OCI-M2 (cell line): Measurements from ENCODE around the gene P2RX2.

ENCODE experiments used
- DNase-seq: peaks from one replicate; lab custom pipeline; 2025; ENCODE audit not compliant: unreplicated experiment; lab: John Stamatoyannopoulos, UW

P2RX2 gene

DNA sequence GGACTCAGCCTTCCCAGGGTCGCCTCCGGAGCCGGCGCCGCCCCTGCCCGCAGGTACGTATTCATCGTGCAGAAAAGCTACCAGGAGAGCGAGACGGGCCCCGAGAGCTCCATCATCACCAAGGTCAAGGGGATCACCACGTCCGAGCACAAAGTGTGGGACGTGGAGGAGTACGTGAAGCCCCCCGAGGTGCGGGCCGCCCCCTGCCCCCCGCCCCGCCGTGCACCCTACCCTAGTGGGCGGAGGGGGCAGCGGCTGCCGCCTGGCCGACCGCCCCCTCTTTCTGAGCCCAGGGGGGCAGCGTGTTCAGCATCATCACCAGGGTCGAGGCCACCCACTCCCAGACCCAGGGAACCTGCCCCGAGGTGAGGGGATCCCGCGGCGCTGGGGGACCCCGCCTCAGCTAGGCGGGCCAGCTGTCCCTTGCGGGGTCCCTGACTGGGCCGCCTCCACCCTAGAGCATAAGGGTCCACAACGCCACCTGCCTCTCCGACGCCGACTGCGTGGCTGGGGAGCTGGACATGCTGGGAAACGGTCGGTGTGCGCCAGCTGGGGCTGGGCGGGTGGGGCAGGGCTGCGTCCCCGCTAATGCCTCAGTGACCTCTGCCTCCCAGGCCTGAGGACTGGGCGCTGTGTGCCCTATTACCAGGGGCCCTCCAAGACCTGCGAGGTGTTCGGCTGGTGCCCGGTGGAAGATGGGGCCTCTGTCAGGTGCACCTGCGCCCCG is 973 bp downstream of the P2RX2 start:
- DNase-seq: no peak

DNA sequence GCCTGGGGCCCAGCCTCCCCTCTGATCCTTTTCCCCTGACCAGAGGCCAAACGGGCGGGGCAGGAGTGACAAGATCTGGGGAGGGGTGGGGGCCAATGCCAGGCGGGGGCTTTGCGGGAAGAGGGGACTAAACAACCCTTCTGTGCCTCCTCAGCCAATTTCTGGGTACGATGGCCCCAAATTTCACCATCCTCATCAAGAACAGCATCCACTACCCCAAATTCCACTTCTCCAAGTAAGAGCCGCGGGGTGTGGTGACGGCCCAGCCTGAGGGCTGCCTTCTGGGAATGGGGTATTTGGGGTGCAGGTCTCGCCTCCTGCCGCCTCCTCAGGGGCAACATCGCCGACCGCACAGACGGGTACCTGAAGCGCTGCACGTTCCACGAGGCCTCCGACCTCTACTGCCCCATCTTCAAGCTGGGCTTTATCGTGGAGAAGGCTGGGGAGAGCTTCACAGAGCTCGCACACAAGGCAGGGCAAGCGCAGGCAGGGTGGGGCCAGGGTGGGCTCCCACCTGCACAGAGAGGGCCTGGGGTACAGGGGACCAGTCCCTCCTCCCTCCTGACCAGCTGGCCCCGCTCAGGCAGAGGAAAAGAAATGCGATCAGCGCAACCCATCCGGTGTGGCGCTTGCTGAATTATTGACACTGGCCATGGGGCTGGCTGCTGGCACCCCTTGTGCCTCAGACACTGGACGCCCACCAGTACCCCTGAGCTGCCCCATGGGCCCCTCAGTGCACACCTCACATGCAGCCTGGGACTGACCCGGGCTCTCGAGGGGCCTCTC is 1.7 kb downstream of the P2RX2 start:
- DNase-seq: no peak

DNA sequence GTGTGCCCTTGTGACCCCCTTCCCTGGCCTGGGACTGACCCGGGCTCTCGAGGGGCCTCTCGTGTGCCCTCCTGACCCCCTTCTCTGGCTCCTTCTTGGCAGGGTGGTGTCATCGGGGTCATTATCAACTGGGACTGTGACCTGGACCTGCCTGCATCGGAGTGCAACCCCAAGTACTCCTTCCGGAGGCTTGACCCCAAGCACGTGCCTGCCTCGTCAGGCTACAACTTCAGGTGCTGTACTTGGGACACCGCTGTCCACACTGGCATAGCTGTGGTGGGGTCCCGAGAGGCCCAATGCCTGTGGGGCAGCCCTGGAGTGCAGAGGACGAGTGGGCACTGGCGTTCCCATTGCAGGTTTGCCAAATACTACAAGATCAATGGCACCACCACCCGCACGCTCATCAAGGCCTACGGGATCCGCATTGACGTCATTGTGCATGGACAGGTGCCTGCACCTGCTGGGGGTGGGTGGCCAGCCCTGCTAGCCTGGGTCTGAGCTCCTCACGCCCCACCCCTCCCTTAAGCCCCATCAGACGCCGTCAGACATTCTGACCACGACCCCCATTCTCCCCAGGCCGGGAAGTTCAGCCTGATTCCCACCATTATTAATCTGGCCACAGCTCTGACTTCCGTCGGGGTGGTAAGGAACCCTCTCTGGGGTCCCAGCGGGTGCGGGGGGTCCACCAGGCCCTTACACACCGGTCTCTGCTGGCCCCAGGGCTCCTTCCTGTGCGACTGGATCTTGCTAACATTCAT is 2.5 kb downstream of the P2RX2 start:
- no peak for DNase-seq

DNA sequence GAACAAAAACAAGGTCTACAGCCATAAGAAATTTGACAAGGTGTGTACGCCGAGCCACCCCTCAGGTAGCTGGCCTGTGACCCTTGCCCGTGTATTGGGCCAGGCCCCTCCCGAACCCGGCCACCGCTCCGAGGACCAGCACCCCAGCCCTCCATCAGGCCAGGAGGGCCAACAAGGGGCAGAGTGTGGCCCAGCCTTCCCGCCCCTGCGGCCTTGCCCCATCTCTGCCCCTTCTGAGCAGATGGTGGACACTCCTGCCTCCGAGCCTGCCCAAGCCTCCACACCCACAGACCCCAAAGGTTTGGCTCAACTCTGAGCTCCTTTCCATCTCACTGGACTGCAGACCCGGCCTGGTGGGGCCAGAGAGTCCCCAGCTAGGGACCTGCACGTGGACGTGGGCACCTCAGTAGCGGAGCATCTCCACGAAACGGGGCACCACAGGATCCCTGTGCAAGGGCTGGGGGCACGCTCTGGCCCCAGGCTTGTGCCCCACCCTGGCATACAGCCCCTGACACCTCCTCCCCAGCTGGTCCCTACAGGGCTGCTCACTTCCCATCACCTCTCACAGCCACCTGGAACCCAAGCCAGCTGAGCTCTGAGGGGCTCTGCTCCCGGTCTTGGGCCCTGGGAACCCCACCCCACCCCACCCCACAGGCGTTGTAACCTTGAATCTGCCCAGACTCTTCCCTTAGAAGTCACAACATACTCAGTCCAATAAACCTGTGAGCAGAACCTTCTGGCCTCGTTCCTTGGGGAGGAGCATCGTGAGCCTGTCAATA is 3.3 kb downstream of the P2RX2 start:
- DNase-seq: no peak

DNA sequence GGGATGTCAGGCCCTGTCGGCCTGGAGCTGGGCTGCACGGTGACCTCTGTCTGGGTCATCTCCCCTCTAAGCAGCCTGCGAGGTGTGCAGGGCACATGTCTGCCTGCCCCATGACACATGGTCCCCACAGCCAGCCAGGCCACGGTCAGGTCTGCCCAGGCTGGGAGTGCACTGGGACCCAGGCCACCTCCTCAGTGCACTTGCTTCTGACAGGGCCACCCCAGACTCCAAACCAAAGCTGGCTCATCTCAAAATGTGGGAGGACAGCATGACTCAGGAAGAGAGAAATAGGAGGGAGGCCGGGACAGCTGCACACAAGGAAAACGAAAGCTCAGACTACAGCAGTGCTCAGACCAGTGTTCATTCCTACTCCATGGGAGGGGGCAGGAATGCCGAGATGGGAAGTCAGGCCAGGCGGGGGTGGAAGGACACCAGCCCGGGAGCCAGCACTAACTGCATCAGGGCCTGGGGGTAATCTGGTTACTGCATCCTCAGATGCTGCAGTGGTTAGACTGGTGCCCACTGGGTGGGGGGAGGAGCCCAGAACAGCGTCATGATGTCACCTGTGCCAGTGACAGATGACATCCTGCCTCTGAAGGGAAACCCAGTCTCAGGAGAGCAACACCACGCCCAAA is 4.0 kb downstream of the P2RX2 start:
- no peak for DNase-seq

DNA sequence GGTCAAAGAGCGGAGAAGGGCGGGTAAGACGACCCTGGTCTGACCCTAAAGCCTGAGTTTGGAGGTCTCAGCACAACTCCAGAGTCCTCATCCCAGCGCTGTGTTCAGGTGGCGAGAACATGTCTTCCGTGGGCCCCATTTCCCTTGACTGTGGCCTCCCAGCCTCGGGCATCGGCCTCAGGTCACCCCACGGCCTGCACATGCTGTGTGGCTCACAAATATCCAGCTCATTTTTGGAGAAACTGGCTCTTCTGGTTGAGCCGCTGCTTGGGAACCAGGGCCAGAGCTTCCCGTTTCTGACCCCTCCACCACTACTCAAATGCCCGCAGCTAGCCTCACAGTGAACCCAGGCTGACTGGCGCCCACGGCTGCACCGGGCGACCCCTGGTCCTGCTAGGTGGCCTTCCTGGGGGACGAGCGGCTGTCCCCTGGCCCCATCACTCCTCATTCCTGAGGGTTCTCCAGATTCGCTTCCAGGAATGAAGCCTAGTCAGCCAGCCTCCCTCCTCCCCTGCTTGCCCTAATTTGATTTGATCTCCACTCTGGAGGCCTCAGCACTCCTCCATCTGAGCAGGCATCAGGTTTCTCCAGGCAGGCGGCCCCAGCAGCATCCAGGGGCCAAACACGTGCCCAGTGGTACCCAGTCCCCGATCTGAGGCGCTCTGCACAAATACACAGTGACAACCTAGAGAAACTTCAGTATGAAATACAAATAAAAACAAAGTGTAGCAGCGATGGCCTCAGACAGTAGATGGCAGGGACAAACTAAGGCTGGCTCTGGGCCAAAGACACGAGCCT is 4.7 kb downstream of the P2RX2 start:
- no peak for DNase-seq

DNA sequence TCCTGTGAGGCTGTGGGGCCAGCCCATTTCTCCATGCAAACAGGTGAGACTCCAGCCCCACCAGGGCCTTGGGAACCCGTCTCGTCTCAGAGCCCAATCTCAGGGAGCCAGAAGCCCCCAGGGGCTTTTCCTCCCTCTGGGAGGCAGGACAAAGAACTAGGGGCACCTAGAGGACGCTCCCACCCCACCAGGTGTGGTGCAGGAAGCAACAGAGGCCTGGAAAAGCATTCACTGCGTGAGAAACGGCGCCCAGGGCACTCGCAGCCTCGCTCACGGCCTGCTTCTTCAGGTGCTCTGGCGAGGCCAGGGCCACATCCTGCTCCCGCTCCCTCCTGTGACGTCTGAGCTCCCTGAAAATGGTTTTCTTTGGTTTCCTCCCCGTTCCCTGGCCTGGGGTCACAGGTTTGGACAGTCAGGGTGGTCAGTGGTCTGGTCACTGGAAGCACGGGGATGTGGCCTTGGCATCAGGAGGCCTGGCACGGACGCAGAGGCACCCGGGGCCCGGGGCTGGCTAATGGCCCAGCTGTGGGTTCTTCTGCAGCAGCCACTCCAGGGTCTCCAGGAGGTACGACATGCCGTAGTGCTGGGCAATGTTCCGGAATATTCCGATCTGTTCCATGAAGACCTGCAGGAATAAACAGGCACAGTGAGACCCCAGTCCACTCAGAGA is 5.7 kb downstream of the P2RX2 start:
- no peak for DNase-seq

DNA sequence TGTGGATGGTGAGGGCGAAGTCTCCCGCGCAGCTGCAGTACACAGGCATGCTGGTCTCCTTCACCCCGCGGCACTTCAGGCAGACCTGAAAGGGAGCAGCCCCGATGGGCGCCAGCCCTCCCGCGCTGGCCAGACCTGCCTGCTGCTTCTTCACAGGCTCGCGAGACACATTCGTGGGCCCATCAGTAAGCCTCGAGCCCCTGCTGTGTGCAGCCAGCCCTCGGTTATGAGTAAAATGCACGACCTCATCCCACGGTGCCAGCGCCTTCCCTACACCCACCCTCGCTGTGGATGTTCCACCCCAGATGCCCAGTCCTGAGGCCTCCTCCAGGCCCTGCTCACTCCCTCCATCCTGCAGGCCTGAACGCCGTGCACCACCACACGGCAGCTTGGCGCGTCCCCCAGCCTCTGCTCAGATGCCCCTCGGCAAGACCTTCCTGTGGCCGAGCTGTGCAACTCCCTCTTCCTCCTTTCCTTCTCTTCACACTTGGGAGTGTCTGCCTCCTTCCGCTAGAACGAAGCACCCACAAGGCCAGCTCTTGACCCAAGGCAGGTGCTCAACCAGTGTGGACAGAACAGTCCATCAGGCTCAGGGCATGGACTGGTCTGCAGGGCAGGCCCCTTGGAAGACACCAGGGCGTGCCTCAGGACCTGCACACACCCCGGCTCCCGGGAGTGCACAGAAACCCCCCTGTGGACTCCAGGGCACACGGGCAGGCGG is 6.5 kb downstream of the P2RX2 start:
- DNase-seq: no peak

DNA sequence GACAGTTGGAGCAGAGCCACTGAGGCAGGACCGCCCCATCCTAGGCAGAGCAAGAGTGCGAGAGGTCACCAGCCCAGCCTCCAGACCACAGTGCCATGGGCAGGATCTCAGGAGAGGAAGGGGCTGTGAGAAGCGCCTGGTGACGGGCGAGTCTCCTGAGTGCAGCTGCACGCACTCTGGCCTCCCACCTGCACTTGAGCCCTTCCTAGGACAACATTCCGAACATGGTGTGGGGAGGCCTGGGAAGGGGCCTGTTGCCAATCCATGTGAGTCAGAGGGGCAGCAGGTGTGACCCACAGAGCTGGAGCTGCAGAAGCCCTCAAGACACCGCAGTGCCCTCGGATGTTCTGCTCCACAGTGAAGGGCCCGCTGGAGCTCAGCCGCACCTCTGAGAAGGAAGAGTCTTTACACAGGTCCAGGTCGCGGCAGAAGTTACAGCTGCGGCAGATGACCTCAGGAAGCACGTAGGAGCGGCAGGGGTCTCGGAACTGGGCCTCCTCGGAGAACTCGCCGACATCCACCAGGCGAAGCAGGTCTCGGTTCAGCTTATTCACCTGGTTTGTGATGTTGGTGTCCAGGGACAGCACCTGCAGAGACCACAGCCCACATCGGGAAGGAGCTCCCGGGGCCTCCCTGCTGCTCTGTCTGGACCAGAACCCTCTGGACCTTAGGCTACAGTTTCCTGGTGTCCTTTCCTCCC is 7.3 kb downstream of the P2RX2 start:
- no peak for DNase-seq

DNA sequence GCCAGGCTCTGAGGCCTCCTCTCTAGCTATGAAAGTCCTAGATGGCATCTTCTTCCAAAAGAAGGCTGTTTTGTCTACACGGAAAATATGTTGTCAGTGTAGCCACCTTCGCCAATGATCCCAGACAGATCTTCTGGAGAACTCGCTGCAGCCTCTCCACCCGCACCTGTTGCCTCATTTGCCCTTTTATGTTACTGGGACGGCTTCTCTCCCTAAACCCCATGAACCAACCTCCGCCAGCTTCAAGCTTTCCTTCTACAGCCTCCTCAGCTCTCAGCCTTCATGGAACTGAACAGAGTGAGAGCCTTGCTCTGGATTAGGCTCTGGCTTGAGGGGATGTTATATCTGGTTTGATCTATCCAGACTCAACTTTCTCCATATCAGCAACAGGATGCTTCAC is 10.8 kb downstream of the P2RX2 start:
- DNase-seq: no peak

DNA sequence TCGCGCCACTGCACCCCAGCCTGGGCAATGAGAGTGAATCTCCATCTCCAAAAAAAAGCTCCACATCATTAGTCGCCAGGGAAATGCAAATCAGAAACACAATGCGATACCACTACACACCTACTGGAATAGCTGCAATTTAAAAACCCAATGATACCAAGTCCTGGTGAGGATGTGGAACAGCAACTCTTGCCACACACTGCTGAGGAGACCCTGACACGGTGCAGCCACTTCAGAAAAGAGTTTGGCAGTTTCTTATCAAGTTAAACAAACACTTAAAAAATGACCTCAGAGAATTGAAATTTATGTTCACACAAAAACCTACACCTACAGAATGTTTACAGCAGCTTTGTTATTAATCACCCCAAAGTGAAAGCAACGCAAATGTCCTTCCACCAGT is 12.1 kb downstream of the P2RX2 start:
- DNase-seq: no peak

DNA sequence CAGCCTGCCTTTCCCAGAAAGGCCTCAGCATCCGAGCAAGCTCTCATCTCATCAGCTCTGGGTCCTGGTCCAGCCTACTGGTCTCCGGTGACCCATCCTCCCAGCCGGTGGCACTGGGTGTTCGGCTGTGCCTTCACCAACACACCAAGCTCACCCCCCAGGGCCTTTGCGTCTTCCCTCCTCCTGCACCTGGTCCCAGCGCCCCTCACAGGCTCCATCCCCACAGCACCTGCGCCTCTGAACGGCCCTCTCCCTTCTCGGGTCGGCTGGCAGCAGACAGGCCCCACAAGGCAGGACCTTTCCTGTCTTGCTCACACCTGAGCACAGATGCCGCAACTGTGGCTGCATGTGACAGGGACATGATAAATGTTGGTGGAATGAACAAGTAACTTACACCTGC is 13.1 kb downstream of the P2RX2 start:
- no peak for DNase-seq

DNA sequence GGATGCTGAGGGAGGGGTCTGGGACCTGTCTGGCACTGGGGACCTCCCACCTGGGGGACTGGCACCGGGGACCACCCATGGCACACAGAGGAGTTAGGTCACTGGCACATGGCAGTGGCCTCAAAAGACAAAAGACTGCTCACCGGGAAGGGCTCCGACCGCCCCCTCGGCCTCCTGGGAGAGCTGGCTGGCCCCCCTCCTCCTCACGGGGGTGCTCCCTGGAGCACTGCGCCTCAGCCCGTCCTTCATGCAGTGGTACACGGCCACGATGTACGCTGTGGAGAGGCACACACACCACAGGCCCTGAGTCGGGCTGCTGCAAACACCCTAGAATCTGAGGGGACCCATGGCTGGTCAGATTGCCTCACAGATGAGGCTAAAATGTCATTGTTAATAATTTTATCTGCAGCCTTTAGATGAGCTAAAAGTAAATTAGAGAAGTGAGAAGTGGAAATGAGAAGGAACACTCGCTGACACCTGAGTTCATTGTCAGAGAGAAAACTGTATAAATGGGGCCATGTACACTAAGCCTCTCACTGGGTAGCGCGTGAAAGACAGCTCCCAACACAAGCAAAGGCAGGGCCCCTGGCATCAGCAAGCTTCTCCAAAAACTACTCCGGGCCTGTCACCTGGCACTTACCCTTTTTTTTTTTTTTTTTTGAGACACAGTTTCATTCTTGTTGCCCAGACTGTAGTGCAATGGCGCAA is 14.1 kb downstream of the P2RX2 start:
- no peak for DNase-seq

DNA sequence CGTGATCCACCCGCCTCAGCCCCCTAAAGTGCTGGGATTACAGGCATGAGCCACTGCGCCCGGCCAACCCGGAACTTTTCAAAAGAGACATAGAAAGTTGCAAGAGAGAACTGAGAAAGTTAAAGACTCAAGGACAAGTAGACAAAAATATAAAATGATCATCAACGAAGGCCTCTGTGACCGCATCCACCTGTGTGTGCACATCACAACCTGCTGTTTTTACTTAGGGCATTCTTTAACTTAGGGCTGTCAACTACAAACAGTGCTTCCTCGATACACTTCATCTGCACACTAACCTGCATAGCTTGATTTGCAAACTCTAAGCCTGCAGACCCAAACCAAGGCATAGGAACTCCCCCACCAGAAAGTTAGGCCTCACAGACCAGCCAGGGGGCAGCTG is 14.8 kb downstream of the P2RX2 start:
- DNase-seq: no peak

DNA sequence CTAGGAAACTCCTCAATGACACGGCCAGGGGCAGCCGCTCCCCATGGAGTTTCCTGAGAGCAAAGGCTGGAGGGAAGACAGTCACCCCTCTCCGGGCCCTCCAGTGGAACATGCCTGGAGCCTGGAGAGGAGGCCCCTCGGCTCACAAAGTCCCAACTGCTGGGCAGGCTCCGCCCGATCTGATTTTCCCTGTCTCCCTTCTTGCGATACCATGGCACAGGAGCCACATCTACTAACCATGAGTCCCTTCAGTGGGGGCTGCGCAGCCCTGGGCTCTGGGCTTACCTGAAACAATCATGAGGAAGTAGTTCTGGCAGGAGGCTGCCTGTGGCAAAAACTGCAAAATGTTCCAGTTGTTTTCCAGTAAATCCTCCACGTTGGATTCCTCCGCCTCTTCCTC is 15.3 kb downstream of the P2RX2 start:
- no peak for DNase-seq

DNA sequence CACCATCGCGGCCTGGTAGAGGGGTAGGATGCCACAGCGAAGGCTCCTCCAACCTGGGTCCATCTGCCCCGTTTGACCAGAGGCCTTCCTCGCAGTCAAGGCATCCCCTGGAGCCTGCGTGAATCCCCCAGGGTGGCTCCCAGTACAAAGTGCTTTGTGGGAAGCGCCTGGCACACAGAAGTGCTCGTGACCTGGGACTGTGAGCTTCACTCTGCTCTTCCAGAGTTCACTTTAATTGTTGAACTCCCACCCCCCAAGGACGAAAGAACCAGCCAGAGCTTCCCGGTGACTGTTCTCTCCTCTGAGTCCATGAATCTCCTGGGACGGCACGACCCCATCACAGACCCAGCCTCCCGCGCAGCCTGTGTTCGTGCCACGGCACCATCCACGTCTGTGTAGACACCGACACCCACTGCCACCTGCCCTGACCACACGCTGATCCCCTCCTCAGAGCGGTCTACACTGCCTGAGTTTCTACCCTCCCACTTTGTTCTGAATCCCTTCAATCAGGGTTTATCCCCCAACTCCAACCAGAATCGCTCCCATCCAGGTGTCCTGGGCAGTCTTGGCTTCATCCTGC is 15.9 kb downstream of the P2RX2 start:
- no peak for DNase-seq
